Fibroblast of peridontal ligament (primary cell): ENCODE measurements around the gene FUT8.
A peak's percentile ranks its signal among the peaks of the same experiment; 100 is the strongest.

Experiments
- DNase-seq: peaks from one replicate; pipeline ENCODE4 v3.0.0-alpha.2; 2010; ENCODE audit errors: extremely low read depth

FUT8 gene

DNA sequence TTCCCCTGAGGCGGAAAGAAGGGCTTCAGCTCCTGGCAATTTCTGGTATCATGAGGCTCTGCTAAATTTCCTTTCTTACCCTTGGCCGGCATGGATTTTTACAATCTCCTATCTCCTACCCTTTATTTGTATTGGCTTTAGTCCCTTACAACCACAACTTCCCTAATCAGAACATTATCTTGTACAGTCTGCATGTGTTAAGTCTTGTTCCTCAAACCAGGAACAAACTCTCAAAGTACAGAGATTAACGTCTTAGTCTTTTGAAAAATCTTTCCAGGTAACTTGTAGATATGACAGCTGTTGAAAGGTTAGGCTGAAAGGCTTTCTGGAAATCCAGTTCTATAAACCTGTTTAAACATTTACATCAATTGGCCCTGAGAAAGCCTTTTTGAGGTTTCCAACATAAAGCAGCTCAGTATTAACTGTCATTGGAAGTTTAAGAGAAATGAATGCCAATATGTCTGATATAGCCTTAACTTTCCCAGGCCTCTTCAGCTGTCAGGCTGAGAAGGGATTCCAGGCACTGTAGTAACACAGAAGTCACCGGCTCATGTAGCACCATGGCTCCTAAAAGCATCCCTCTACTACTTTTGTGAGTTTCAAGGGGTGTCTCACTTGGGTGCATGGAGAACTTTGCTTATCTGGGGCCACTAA, 360.5 kb downstream of the FUT8 start:
- DNase-seq: no peak

DNA sequence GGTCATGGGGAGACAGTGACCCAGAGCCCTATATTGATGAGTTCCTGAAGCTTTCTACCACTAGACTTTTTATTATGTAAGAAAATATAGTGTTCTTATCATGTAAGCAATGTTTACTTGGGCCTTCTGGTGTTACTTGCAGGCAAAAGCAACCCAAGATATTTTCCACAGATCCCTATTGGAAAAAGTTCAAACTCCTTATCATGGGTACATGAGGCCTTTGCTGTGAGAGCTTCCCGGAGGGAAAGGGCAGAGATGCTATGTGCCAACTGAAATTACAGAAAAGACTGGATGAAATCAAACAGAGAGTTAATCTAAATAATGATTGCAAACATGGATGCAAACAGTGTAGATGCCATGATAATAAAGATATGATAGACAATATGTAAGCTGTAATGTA, 361.5 kb downstream of the FUT8 start:
- DNase-seq: no peak

DNA sequence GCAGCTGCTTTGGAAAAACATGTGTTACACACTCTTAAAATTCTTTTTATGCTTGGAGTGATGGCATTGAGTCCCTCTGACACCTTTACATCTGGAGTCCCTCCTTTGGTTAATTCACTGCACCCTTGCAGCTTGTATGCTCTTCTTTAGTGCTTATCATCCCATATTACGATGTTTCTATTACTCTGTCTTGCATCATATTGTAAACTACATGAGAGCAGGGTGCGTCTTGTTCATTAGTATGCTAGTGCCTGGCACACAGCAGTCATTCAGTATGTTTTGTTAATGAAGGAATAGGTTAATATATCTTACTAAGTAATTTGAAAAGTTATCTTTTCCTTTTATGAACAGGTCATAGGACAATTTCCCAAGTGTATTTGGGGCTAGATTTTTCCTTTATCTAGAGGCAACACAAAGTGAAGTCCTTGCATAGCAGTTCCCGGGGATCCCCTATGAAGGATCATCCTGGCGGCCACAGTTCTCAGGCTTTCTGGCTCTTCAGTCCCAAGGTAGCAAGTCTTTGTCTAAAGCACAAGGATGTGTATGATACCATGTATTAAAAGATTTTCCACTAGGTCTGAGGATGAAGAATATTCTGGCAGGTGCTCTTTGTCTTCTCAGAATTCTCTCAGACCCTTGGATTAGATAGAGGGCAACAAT, 363.8 kb downstream of the FUT8 start:
- no peak for DNase-seq

DNA sequence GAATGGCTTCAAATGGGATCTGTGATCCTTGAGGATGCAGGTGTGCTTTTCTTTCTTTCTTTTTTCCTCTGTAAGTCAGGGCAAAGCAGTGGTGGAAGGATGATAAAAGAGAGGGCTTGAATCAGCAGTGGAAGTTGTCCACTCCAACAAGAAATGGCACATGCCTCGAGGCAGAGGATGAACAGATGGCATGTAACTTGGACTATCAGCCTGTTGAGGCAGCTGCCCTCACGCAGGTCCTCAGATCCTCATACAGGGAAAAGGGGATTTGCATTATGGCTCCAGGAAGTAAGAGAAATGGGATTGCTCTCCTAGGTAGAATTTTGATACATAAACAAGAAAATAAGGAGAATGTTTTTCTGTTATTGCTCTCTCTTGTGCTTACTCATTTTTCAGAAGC, 368.0 kb downstream of the FUT8 start:
- DNase-seq: no peak

DNA sequence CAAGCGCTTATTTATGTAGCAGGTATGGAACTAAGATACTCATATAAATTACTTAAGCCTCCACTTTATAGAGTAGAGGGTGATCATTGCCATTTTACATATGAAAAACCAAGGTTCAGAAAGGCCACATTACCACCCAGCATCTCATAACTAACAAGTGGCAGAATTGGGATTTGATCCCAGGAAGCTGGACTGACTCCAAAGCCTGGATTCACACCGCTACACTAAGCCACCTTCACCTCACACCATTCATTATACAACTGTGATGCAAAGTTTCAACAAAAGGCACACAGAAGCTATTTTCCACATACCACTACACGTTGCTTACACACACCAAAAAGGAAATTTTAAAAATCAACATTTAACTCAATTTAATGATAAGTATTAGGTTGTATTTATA, 370.6 kb downstream of the FUT8 start:
- DNase-seq: no peak

DNA sequence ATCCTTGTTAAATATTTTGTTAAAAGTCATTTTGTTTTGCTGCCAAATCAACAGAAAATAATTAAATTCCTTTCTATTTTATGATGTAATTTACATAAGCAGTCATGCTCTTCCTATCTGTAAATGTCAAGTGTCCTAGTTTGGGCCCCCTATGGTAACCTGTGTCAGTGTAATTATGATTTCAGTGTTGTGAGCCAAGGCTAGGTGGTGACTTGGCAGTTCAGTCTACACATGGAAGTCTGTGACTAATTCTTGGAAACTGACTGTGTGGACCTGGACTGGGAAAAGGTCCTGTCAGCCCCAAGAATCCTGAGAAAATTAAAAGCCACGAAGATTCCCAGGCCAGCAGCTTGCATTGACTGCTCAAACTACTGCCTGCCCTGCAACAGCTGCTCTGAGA, 371.0 kb downstream of the FUT8 start:
- DNase-seq: no peak

DNA sequence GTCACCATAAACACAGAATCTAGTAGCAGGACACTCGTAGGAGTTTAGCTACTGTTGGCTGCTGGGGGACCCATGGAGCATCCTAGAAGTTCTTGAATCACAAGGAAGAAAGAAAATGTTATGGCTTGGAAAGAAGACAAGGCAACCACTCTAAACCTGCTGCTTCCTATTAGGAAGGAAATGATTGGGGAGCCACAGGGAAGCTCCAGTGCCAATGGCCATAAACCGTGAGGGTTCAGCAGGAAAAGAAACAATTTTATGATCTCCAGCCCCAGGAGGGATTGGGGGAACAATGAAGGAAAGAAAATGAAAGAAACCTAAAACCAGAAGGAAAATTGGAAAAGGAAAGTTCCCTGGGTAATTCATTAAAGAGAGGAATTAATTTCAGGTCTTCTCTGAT, 372.0 kb downstream of the FUT8 start:
- DNase-seq: no peak

DNA sequence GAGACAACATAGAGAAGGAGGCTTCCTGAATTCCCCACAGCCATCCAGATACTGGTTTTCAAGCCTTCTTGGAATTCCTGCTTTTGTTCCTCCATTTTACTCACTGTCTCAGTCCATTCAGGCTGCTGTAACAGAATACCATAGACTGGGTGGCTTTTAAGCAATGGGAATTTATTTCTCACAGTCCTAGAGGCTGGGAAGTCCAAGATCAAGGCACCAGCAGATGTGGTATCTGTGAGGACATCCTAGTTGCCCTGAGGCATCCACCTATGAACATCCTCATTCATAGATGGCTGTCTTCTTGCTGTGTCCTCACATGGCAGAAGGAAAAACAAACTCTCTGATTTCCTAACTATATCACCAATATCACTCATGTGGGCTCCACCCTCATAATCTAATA, 374.9 kb downstream of the FUT8 start:
- no peak for DNase-seq

DNA sequence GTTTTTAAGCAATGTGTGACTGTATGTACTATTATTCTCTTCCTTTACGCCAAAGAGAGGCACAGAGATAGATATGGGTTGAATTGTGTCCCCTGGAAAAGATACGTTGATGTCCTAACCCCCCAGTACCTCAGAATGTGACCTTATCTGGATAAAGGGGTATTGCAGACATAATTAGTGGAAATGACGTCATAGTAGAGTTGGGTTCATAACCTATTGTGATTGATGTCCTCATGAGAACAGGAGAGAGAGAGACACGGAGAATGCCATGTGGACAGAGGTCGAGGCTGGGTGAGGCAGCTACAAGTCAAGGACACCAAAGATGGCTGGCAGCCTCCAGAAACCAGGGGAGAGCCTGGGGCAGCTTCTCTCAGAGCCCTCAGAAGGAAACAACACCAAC, 376.3 kb downstream of the FUT8 start:
- no peak for DNase-seq

DNA sequence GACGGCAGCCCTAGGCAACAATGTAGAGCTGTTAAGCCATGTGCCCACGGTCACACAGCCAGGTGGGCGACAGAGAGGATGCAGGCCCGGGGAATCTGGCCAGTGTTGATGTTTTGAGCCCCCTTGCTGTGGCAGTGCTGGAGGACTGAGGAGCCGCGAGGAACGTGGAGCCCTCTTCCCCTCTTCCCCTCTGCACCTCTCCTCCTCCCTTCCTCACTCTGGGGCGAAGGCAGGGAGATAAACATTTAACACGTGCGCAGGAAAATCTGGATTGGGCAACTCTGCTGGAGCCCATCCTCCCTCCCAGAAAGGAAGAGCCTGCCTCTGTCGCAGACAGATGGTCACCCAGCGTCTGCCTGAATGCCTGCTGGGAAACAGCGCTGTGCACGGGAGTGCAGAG, 376.8 kb downstream of the FUT8 start:
- DNase-seq: no peak

DNA sequence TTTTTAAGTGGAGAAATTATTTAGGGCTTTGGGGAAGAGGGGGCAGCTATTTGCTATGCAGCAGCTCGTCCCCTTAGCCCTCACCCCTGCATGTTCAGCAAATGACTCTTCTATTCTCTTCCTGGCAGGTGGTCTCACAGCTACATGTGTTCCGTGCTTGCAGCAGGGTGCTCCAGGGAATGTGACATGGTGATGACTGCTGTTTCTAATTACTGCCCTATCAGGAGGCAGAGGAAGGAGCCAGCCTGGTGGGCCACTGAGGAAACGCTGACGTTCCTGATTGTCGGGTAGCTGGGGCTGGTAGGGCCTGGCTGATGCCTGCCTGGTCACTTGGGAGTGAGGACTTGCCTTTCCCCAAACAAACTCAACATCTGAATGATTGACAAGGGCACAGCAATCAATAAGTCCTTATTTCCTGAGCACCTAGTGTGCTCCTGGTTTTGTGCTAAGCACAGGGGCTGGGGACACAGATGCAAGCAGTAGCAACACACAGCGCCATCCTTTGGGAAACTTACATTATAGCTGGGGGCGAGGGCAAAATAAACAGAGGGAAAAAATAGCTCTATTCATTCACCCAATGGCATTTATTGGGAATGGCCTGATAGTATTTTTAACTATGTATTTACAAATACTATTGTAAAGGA, 377.8 kb downstream of the FUT8 start:
- DNase-seq: no peak

DNA sequence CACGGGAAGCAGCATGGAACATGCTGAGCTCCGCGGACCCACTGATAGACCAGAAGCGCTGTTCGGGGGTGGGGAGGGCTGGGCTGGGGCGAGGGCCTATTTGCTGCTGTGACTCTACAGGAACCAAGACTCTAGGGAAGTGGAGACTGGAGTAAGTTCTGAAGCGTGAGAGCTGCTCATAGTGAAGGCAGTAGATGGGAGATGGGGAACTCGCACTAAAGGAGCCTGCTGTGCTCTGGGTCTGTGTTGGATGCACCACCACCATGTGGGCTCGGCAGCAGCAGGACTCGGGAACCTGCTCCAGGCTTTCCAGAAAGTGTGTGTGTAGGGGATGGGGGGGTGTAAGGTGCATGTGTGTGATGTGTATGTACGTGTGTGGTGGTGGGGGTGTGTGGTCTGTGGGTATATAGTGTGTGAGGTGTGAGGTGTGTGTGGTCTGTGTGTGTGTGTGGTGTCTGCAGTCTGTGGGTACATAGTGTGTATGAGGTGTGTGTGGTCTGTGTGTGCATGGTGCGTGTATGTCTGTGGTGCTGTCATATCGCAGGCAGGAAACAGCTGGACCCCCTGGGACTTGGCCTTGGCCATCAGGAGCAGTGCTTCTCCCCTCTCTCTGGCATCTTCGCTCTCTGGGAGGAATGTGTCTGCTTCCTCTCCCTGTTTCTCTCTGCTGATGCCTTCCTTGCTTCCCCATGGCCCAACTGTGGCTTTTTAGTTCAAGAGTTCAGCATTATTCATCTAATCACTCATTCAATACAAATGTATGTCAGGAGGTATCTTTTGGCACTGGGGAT, 378.9 kb downstream of the FUT8 start:
- DNase-seq: peak; percentile 3

DNA sequence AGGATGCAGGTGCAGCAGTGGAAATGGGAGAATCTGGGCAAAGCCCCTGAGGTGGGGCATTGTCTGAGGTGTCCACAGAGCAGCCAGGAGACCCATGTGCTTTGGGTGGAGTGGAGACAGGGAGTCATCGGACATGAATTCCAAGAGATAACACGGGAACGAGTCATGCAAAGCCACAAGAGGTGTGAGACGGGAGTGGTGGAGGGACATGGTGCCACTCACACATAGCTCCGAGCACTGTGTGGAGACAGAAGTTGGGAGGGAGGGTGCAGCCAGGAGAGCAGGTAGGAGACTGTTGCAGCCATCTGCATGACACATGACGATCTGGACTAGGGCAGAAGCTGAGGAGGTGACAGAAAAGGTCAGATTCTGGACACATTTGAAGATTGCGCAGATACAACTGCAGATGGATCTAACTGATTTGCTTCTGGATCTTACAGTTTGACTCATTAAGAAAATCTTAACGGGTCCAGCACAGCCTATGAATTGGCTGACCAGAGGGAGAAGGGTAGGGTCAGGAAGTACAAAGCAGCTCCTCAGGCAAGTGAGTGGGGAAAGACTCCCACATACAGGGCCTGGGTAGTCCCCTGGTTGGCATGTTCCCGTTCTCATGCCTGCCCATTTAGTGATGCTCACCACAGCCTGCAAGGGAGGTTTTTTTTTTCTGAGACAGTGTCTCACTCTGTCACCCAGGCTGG, 379.8 kb downstream of the FUT8 start:
- DNase-seq: no peak
